Activated CD8-positive, alpha-beta memory T cell treated with anti-CD3 and anti-CD28 coated beads, Interleukin-2, amount 50 U/mL, for 48 hours (primary cell): ENCODE measurements around the gene FMNL3.
A peak's percentile ranks its signal among the peaks of the same experiment; 100 is the strongest.

ENCODE experiments used
- DNase-seq: peaks from one replicate; pipeline ENCODE4 v3.0.0-alpha.2; 2020

Gene FMNL3

DNA sequence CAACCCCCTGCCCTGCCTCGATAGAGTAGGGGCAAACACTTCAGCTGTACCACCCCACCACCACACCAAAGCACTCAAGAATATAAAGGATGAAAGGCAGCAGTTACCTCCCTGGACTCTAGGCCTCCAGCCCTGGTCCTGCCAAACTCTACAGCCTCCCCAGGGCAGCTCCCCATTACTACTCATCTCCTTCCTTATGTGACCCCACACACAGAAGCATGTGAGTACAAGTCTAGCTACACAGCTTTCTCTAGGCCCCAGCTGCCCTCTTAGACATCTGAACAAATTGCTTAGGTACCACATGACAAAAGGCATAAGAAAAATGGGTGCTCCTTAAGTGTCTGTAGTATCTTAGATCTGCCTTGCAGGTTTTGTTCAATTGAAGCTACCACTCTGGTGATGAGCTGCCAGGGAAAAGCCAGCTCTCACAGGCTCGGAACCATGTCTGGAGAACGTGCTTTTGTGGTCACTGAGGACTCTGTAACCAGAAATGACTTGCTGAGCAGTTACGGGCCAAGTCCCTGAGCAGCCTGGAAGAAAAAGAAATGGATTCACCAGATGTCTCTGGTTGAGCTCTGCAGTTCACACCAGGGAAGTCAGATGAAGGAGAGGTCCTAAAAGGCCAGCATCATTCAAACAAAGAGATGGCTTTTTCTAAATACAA is 32.8 kb downstream of the FMNL3 start:
- no peak for DNase-seq

GRCh38 chr12:49673446-49674317 is 33.5 kb downstream of the FMNL3 start:
- DNase-seq, result no peak

GRCh38 chr12:49672301-49673217 is 34.6 kb downstream of the FMNL3 start:
- DNase-seq, result no peak

- peak; percentile 68 for DNase-seq
Measured at GRCh38 chr12:49671031-49671765, 36.0 kb downstream of the FMNL3 start.

DNA sequence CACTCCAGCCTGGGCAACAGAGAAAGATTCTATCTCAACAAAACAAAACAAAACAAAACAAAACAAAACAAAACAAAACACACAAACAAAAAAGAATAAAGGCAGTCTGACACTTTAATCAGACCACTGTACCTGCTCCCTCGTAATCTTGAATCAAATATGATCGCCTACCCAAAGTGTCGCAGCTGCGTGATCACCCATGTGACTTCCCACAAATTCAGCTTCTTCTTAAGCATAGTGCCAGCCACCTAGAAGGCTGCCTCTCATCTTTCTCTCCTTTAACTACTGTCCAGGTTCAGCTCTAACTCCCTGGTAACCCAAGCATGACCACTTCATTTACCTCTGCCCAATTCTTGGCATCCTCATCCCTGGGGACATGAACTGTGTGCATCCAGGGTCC is 37.4 kb downstream of the FMNL3 start:
- DNase-seq, result no peak

DNA sequence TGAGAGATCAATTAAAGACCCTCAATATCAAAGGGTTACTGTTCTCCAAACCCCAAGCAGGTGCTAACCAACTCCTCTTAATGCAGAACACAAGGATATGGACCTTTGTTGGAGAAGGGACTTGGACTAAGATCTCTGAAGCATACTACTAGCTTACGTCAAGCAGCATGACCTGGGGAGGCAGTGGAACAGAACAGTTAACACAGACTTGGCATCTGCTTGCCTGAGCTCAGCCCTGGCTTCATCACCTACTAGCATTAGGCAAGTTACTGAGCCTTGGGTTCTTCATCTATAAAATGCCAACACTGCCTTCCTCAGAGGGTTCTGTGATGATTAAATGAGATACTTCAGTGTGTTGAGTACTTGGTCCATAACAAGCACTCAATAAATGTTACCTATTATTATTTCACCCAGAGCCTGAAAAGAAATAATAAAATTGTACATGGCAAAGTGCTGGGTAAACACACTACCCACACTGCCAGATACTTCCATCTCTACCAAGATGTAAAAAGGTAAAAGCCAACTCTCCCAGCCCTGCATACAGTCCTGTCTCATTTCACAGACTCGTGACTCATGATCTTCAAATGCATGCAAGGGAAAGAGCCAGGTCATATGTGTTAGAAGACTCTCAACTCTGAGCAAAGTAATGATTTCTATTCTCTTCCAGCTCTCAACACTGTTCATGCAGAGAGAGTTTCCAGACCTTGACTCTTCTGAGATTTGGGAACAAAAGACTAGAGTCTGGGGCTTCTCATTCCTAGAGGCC is 39.7 kb downstream of the FMNL3 start:
- DNase-seq, result no peak

DNA sequence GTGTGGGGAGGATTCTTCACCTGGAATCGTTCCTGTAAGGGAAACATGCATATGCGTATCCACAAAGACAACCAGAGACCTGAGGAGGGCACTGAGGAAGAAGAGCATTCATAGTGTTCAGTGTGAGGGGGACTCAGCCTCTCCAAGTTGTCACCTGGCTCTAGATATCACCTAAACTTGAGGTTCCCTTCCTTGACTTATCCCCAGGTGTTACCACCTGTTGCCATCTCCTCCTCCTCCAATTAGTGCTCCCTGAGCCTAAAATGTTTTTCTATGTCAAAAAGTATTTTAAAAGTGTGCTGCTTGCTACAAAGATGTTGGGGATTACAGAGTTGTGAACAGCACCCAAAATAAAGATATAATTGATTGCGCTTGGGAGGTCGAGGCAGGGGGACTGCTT is 41.0 kb downstream of the FMNL3 start:
- DNase-seq, result no peak

- DNase-seq, result no peak
Measured at GRCh38 chr12:49665384-49665783, 41.8 kb downstream of the FMNL3 start.

GRCh38 chr12:49664591-49665239 is 42.5 kb downstream of the FMNL3 start:
- no peak for DNase-seq

GRCh38 chr12:49664167-49664566 is 43.0 kb downstream of the FMNL3 start:
- DNase-seq, result no peak

GRCh38 chr12:49662998-49663843 is 44.0 kb downstream of the FMNL3 start:
- DNase-seq, result peak; percentile 73

DNA sequence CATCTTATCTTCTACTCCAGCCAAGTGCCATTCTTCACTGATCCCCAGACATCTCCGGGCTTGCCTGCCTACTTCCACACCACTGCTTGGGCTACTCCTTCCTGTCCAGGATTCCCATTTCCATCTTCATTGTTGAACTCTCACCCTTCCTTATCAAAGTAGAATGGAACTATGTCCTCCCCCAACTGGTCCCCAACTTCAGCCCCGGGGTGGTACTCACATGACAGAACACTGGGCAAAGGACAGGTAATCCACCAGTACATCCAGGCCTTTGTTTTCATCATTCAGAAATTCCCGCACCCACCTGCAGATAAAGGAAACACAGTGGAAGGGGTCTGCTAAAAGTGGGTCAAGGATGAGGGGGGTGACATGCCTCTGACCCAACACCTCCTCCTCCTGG is 45.5 kb downstream of the FMNL3 start:
- no peak for DNase-seq

GRCh38 chr12:49661191-49661590 is 46.0 kb downstream of the FMNL3 start:
- DNase-seq, result no peak

DNA sequence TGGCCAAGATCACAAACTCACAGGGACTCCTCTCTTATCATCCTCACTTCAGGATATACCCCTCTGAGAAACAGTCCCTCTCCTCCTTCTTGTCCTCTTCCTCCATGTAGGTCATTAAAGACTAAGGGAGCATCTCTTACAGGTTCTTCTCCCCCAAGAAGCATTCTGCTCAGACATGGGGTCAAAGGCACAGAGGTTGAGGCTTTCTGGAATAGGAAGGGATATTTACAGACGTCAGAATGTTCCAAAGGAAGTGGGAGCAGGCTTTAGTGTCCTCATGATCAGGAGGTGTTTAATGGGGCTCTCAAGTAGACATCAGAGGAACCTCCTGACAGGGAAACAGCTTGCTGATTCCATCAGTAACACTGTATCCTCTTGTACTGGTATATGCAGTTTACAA is 47.5 kb downstream of the FMNL3 start:
- no peak for DNase-seq

DNA sequence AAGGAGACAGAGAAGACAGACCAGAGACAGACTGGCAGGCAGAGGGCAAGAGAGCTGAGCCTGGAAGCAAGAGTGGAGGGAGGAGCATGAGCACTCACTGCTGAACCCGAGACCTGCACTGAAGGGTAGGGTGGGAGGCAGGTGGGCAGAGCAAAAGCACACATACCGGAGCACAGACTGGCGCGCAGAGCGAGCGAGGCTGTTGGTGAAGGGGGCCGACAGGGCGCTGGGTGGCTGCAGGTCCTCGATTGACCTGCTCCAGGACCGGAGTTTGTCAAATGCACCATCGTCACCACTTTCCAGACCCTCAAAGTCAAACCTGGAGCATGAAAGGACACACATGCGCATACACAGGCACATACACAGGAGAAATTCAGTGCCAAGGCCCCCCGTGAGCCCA is 48.9 kb downstream of the FMNL3 start:
- DNase-seq, result no peak

GRCh38 chr12:49655595-49656236 is 51.5 kb downstream of the FMNL3 start:
- DNase-seq, result no peak

- no peak for DNase-seq
Measured at GRCh38 chr12:49654715-49655114, 52.5 kb downstream of the FMNL3 start.

GRCh38 chr12:49652921-49653520 is 54.2 kb downstream of the FMNL3 start:
- no peak for DNase-seq

- DNase-seq, result no peak
Measured at GRCh38 chr12:49651855-49652254, 55.4 kb downstream of the FMNL3 start.
